GM12801 (cell line): Measurements from ENCODE around the gene RCAN1.

Experiments used
- TF ChIP-seq, protein P1 (sequence below): IDR thresholded peaks from one replicate; pipeline ENCODE4 v1.5.1; 2011; ENCODE audit warnings: control low read depth; ENCODE audit not compliant: insufficient read length; ENCODE audit errors: extremely low read depth

RCAN1 gene

DNA sequence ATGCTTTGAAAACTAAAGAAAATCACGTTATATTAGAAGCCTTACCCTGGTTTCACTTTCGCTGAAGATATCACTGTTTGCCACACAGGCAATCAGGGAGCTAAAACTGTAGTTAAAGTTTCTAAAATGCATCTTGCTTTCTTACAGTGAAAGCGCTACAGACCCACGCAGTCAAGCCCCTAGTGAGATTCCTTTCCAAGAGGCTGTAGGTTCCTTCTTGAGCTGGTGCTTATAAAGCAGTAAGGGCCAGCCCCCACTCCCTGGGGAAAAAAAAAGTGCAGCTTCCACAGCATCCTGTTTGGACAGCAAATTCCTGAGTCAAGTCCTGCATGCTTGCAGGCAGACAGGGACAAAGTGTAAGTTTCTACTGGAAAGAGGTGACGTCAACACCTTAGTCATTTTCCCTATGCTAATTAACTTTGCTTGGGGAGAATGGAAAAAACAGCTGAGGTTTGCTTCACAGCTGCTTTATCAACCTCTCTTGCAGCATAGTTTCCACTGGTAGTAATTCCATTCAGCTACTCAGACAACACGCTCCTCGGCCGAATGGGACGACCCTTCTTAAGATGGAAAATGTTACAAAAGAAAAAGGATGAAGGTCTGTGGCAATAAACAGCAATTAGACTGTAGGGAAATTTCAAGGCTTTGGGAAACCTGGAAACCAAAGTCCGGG, 88.2 kb downstream of the RCAN1 start:
- TF ChIP-seq, protein P1, sequence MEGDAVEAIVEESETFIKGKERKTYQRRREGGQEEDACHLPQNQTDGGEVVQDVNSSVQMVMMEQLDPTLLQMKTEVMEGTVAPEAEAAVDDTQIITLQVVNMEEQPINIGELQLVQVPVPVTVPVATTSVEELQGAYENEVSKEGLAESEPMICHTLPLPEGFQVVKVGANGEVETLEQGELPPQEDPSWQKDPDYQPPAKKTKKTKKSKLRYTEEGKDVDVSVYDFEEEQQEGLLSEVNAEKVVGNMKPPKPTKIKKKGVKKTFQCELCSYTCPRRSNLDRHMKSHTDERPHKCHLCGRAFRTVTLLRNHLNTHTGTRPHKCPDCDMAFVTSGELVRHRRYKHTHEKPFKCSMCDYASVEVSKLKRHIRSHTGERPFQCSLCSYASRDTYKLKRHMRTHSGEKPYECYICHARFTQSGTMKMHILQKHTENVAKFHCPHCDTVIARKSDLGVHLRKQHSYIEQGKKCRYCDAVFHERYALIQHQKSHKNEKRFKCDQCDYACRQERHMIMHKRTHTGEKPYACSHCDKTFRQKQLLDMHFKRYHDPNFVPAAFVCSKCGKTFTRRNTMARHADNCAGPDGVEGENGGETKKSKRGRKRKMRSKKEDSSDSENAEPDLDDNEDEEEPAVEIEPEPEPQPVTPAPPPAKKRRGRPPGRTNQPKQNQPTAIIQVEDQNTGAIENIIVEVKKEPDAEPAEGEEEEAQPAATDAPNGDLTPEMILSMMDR: no peak

DNA sequence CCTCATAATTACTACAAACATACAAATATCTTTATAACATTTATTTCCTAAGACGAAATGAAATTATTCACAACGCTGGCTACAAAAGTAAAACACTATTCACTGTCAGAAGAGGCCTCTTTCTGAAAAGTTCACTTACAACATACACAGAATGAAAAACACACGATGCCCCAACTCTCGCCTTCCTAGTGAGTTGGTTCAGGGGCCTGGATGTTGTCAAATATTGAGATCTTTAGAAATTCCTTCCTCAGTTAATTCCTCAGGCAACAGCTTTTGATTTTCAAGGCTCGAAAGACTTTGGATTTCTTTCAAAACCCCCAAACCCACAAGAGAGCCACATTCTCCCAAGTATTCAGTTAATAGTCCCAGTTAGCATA, 88.7 kb downstream of the RCAN1 start:
- TF ChIP-seq, protein P1: no peak

DNA sequence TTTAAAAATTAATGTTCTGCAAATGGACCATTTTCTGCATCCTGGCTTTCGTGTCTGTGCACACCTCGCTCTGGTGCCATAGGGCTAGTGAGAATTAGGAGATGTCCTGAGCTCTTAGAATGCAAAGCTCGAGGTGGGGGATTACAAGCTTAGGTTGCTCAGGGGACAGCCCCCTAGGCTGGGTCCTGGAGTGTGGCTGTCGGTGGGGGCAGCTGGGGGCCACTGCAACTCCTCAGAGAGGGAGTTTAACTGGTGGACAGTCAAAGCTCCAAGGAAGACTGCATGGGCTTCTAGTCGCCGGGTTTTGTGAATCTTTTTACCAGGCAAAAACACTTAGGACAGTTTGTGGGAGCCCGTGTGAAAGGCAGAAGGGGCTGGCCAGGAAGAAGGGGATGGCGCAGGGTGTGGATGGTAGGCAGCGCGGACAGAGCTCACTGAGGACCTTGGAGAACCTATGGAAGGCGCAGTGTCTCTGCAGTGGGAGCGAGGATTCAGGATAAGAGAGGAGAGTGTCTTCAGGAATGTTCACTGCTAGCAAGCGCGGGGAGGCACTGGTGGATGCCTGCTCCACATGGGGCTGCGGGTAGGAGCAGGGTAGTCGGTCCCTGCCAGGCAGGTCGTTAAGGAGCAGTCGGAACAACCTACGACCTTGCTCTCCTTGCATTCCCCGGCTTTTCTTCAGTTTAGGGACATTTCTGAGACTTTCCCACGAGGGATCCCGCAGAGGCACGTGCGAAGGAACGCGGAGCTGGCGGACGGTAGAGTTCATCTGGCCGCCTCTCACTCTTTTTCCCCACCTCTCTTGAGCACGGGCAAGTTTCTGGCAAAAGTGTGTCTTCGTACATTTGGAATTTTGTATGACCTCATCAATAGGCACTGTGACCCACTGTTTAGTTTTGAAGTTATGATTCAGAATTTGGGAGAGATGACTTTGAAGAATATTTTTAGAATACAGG, 90.0 kb downstream of the RCAN1 start:
- TF ChIP-seq, protein P1: no peak

- TF ChIP-seq, protein P1: no peak
Observed at GRCh38 chr21:34523019-34523555, 91.8 kb downstream of the RCAN1 start.

DNA sequence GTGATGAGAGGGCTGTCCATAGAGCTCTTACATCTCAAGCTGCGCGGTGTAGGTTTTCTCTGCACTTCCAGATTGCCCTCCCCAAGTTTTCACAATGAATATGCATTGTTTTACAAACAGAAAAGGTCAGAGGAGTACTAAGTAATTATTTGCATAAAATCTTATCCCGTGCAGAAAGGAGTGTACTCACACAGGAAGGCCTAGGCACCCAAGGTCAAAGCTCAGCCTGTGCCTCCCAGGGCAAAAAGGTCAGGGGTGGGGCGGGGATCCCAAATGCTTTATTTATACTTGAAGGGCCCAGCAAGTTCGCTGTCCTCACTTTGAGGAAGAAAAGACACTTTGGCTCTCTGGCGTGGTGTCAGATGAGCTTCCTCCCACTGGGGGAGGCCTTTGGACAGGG, 92.6 kb downstream of the RCAN1 start:
- TF ChIP-seq, protein P1: no peak

GRCh38 chr21:34521561-34521960, 93.4 kb downstream of the RCAN1 start:
- TF ChIP-seq, protein P1: no peak

GRCh38 chr21:34520764-34521508, 94.0 kb downstream of the RCAN1 start:
- TF ChIP-seq, protein P1: no peak
